NCI-H524 treated with DMSO at 0.1 percent for 48 hours (cell line): ENCODE results near the gene PLPP1.
"Not testable (repeated sequence)": the region's sequence is repeated elsewhere in the genome, so short reads cannot be mapped to it uniquely, and the experiment has no call there.

Source experiments
- DNase-seq: peaks from one replicate; lab custom pipeline; 2025; lab: John Stamatoyannopoulos, UW

The PLPP1 gene

GRCh38 chr5:55503917-55504316 is 30.8 kb downstream of the PLPP1 start:
- not testable (repeated sequence) for DNase-seq

- no peak for DNase-seq
Observed at GRCh38 chr5:55502759-55503158, 32.0 kb downstream of the PLPP1 start.

- no peak for DNase-seq
Observed at GRCh38 chr5:55498457-55498856, 36.3 kb downstream of the PLPP1 start.

GRCh38 chr5:55497712-55498111 is 37.1 kb downstream of the PLPP1 start:
- no peak for DNase-seq

GRCh38 chr5:55495216-55495615 is 39.5 kb downstream of the PLPP1 start:
- DNase-seq: no peak

GRCh38 chr5:55492449-55492848 is 42.3 kb downstream of the PLPP1 start:
- DNase-seq: no peak

GRCh38 chr5:55485073-55485472 is 49.7 kb downstream of the PLPP1 start:
- no peak for DNase-seq

GRCh38 chr5:55484531-55484930 is 50.2 kb downstream of the PLPP1 start:
- no peak for DNase-seq

- DNase-seq: no peak
Observed at GRCh38 chr5:55483885-55484284, 50.9 kb downstream of the PLPP1 start.

- peak; percentile 53 for DNase-seq
Observed at GRCh38 chr5:55481293-55481855, 53.4 kb downstream of the PLPP1 start.

GRCh38 chr5:55480781-55481180 is 54.0 kb downstream of the PLPP1 start:
- no peak for DNase-seq

- no peak for DNase-seq
Observed at GRCh38 chr5:55472642-55473041, 62.1 kb downstream of the PLPP1 start.

- DNase-seq: no peak
Observed at GRCh38 chr5:55471468-55471867, 63.3 kb downstream of the PLPP1 start.

GRCh38 chr5:55470282-55470681 is 64.5 kb downstream of the PLPP1 start:
- no peak for DNase-seq

GRCh38 chr5:55469839-55470238 is 64.9 kb downstream of the PLPP1 start:
- no peak for DNase-seq

GRCh38 chr5:55467862-55468551 is 66.8 kb downstream of the PLPP1 start:
- no peak for DNase-seq

- no peak for DNase-seq
Observed at GRCh38 chr5:55463613-55464012, 71.2 kb downstream of the PLPP1 start.

- no peak for DNase-seq
Observed at GRCh38 chr5:55459572-55459971, 75.2 kb downstream of the PLPP1 start.

GRCh38 chr5:55456216-55456895 is 78.4 kb downstream of the PLPP1 start:
- no peak for DNase-seq

- no peak for DNase-seq
Observed at GRCh38 chr5:55454282-55454681, 80.5 kb downstream of the PLPP1 start.

- no peak for DNase-seq
Observed at GRCh38 chr5:55453211-55453610, 81.6 kb downstream of the PLPP1 start.

- DNase-seq: no peak
Observed at GRCh38 chr5:55451976-55452375, 82.8 kb downstream of the PLPP1 start.

GRCh38 chr5:55450050-55450765 is 84.6 kb downstream of the PLPP1 start:
- no peak for DNase-seq
